WTC11 (cell line): Measurements from ENCODE around the gene CBY3. TPM values are rescaled to one million over a fixed set of nuclear protein-coding genes. Genes with fewer than 3 reads are reported as not detected.

ENCODE experiments used
- ATAC-seq: fragments of 200-7000 bp; cut with Tn5 transposase; 2 replicates; pipeline ENCODE4 v1.10.0; 2021; ENCODE audit warnings: mild to moderate bottlenecking, moderate library complexity
- CTCF ChIA-PET: fragments of 300-600 bp; sonication (Branson Sonifier 250); formaldehyde crosslinking; loops from one replicate; lab custom pipeline; 2021; ENCODE audit warnings: antibody characterized with exemption; lab: Charles Lee
- POLR2A ChIA-PET: fragments of 350-600 bp; sonication (Branson Sonifier 250); formaldehyde crosslinking; loops from one replicate; lab custom pipeline; 2021; ENCODE audit warnings: antibody characterized with exemption; lab: Charles Lee
- DNase-seq: peaks from one replicate; pipeline ENCODE4 v3.0.0; 2021; ENCODE audit warnings: low spot score
- H3K27ac Mint-ChIP-seq: 2 replicates; pipeline ENCODE4 v1.8.0; 2021; ENCODE audit warnings: mixed read lengths
- H3K27me3 Mint-ChIP-seq: 2 replicates; pipeline ENCODE4 v1.8.0; 2021; ENCODE audit warnings: low read depth, mild to moderate bottlenecking, moderate library complexity, mixed read lengths
- H3K36me3 Mint-ChIP-seq: 2 replicates; pipeline ENCODE4 v1.8.0; 2021; ENCODE audit warnings: mixed read lengths
- H3K4me1 Mint-ChIP-seq: 2 replicates; pipeline ENCODE4 v1.8.0; 2022; ENCODE audit warnings: mixed read lengths
- H3K4me3 Mint-ChIP-seq: 2 replicates; pipeline ENCODE4 v1.8.0; 2021; ENCODE audit warnings: mild to moderate bottlenecking, moderate library complexity, mixed read lengths
- H3K9me3 Mint-ChIP-seq: 2 replicates; pipeline ENCODE4 v1.8.0; 2021; ENCODE audit warnings: mixed read lengths
- AR ChIP-seq: fragments of 250-450 bp; sonication (Bioruptor Pico); IDR thresholded peaks from 2 replicates; pipeline ENCODE4 v1.9.0; 2021; ENCODE audit warnings: mild to moderate bottlenecking
- CBFB ChIP-seq: sonication (generic); formaldehyde crosslinking; IDR thresholded peaks from 2 replicates; pipeline ENCODE4 v1.8.1; 2022; ENCODE audit warnings: mild to moderate bottlenecking, low read depth, missing genetic modification reagents
- E2F5 ChIP-seq: sonication (generic); formaldehyde crosslinking; IDR thresholded peaks from 2 replicates; pipeline ENCODE4 v1.8.1; 2022; ENCODE audit warnings: mild to moderate bottlenecking, moderate library complexity, missing genetic modification reagents
- ETV6 ChIP-seq: sonication (generic); formaldehyde crosslinking; IDR thresholded peaks from 2 replicates; pipeline ENCODE4 v1.8.1; 2022; ENCODE audit warnings: mild to moderate bottlenecking, missing genetic modification reagents
- FOXP1 ChIP-seq: sonication (generic); formaldehyde crosslinking; IDR thresholded peaks from 2 replicates; pipeline ENCODE4 v1.8.0; 2022; ENCODE audit warnings: missing genetic modification reagents, mild to moderate bottlenecking, moderate library complexity, borderline replicate concordance
- KAT7 ChIP-seq: sonication (generic); formaldehyde crosslinking; IDR thresholded peaks from 2 replicates; pipeline ENCODE4 v1.8.1; 2023; ENCODE audit warnings: missing genetic modification reagents, mild to moderate bottlenecking, borderline replicate concordance
- MLX ChIP-seq: sonication (generic); formaldehyde crosslinking; IDR thresholded peaks from 2 replicates; pipeline ENCODE4 v1.8.1; 2023; ENCODE audit warnings: mild to moderate bottlenecking, missing genetic modification reagents, moderate library complexity
- MXD4 ChIP-seq: fragments of 250-450 bp; sonication (Bioruptor Pico); IDR thresholded peaks from 2 replicates; pipeline ENCODE4 v1.8.0; 2021; ENCODE audit warnings: mild to moderate bottlenecking, moderate library complexity, borderline replicate concordance
- NR1H2 ChIP-seq: sonication (generic); formaldehyde crosslinking; IDR thresholded peaks from 2 replicates; pipeline ENCODE4 v1.9.0; 2021; ENCODE audit warnings: mild to moderate bottlenecking, moderate library complexity, missing genetic modification reagents
- NR2C2 ChIP-seq: sonication (generic); formaldehyde crosslinking; IDR thresholded peaks from 2 replicates; pipeline ENCODE4 v1.8.0; 2022; ENCODE audit warnings: mild to moderate bottlenecking, missing genetic modification reagents
- TCF7 ChIP-seq: sonication (generic); formaldehyde crosslinking; IDR thresholded peaks from 2 replicates; pipeline ENCODE4 v1.8.0; 2022; ENCODE audit warnings: mild to moderate bottlenecking, low read depth, missing genetic modification reagents, moderate library complexity
- USF2 ChIP-seq: sonication (generic); formaldehyde crosslinking; IDR thresholded peaks from 2 replicates; pipeline ENCODE4 v1.8.1; 2023; ENCODE audit warnings: mild to moderate bottlenecking, missing genetic modification reagents, moderate library complexity
- ZNF121 ChIP-seq: sonication (generic); formaldehyde crosslinking; IDR thresholded peaks from 2 replicates; pipeline ENCODE4 v1.8.0; 2023; ENCODE audit warnings: missing genetic modification reagents
- ZNF219 ChIP-seq: sonication (generic); formaldehyde crosslinking; IDR thresholded peaks from 2 replicates; pipeline ENCODE4 v1.8.0; 2023; ENCODE audit warnings: missing genetic modification reagents, mild to moderate bottlenecking, borderline replicate concordance
- ZNF281 ChIP-seq: sonication (generic); formaldehyde crosslinking; IDR thresholded peaks from 2 replicates; pipeline ENCODE4 v1.8.0; 2023; ENCODE audit warnings: mild to moderate bottlenecking, missing genetic modification reagents
- ZNF532 ChIP-seq: fragments of 250-450 bp; sonication (Bioruptor Pico); IDR thresholded peaks from 2 replicates; pipeline ENCODE4 v1.9.0; 2021; ENCODE audit warnings: mild to moderate bottlenecking, borderline replicate concordance
- total RNA-seq: library from RNA; stranded (reverse); gene quantifications from 3 replicates; pipeline ENCODE4 v1.2.3, GENCODE V29; 2021

The CBY3 gene
- total RNA-seq, 1 experiment from 2014 or later = 0.37 TPM

- ChIA-PET POLR2A (interaction anchor here (0.7 kb wide), 1 partner anchor 11 kb away, joined by 3 read pairs; no protein-coding TSS in a partner anchor), CTCF (no interaction called here)
- Mint-ChIP-seq H3K4me1 (peaks cover 45% of the 10 kb centered on the region), H3K4me3 (peak overlapping the region; percentile 97), H3K36me3 (peaks cover 37% of the 10 kb centered on the region), H3K9me3 (no peaks in the 10 kb centered on the region), H3K27ac (no peak overlapping the region; the same call in 1 of the 2 replicates), H3K27me3 (no peaks in the 10 kb centered on the region)
- no peak for TF ChIP-seq ZNF121 (CRISPR knock-in tag)
- no peak for TF ChIP-seq E2F5
- TF ChIP-seq USF2 (CRISPR knock-in tag) = no peak
- no peak for TF ChIP-seq CBFB (CRISPR knock-in tag)
- TF ChIP-seq NR2C2 (CRISPR knock-in tag) = no peak
- TF ChIP-seq MLX (CRISPR knock-in tag) = no peak
- no peak for TF ChIP-seq ETV6
- no peak for TF ChIP-seq NR1H2
- no peak for TF ChIP-seq TCF7
- no peak for TF ChIP-seq MXD4 (CRISPR knock-in tag)
- TF ChIP-seq FOXP1 (CRISPR knock-in tag) = no peak
- TF ChIP-seq ZNF219 (CRISPR knock-in tag) = no peak
- TF ChIP-seq AR = no peak
- no peak for TF ChIP-seq ZNF532 (CRISPR knock-in tag)
- DNase-seq (no peak), ATAC-seq (no peak)
Observed at GRCh38 chr5:179700401-179700918, 19.6 kb upstream of the CBY3 start.

GRCh38 chr5:179699616-179700237 is 18.9 kb upstream of the CBY3 start:
- Mint-ChIP-seq H3K9me3 (no peaks in the 10 kb centered on the region), H3K27ac (peak overlapping the region; percentile 72), H3K4me1 (peaks cover 38% of the 10 kb centered on the region), H3K36me3 (peaks cover 33% of the 10 kb centered on the region), H3K4me3 (peak overlapping the region; percentile 97), H3K27me3 (no peaks in the 10 kb centered on the region)
- ChIA-PET CTCF (interaction anchor here (0.5 to 0.8 kb wide), 2 partner anchors 32 to 43 kb away, joined by 4 to 5 read pairs; no protein-coding TSS in a partner anchor), POLR2A (no interaction called here)
- no peak for ATAC-seq
- TF ChIP-seq KAT7 (CRISPR knock-in tag) (0 out of 2 replicates have a peak, but pooled peaks have one; percentile 10), ZNF281 (no peak), NR1H2 (no peak)
- no peak for DNase-seq
